NCI-H2081 (cell line): ENCODE data around the gene GRID2.

ENCODE experiments used
- DNase-seq, 2 experiments: peaks; one replicate each; lab custom pipeline; 2025; lab: John Stamatoyannopoulos, UW

Gene GRID2

GRCh38 chr4:92968556-92968955 lies 664.8 kb downstream of the GRID2 start:
- DNase-seq: no peak

GRCh38 chr4:92968996-92969395 lies 665.2 kb downstream of the GRID2 start:
- DNase-seq: no peak

GRCh38 chr4:92969650-92970379 lies 666.0 kb downstream of the GRID2 start:
- DNase-seq: no peak

GRCh38 chr4:92970996-92971395 lies 667.2 kb downstream of the GRID2 start:
- DNase-seq: no peak

GRCh38 chr4:92988301-92988700 lies 684.5 kb downstream of the GRID2 start:
- DNase-seq: no peak

- no peak for DNase-seq
Observed at GRCh38 chr4:92992758-92993157, 689.0 kb downstream of the GRID2 start.

GRCh38 chr4:92994727-92995126 lies 691.0 kb downstream of the GRID2 start:
- DNase-seq: no peak

- no peak for DNase-seq
Observed at GRCh38 chr4:92996533-92996932, 692.8 kb downstream of the GRID2 start.

GRCh38 chr4:93000910-93001309 lies 697.1 kb downstream of the GRID2 start:
- DNase-seq: no peak

GRCh38 chr4:93002240-93002639 lies 698.5 kb downstream of the GRID2 start:
- no peak for DNase-seq

- DNase-seq: no peak
Observed at GRCh38 chr4:93016350-93016749, 712.6 kb downstream of the GRID2 start.

- no peak for DNase-seq
Observed at GRCh38 chr4:93018243-93018642, 714.5 kb downstream of the GRID2 start.

- no peak for DNase-seq
Observed at GRCh38 chr4:93018806-93019205, 715.0 kb downstream of the GRID2 start.

- DNase-seq: no peak
Observed at GRCh38 chr4:93029769-93030168, 726.0 kb downstream of the GRID2 start.

GRCh38 chr4:93030670-93031069 lies 726.9 kb downstream of the GRID2 start:
- DNase-seq: no peak

GRCh38 chr4:93031431-93032098 lies 727.8 kb downstream of the GRID2 start:
- no peak for DNase-seq

GRCh38 chr4:93042746-93043145 lies 739.0 kb downstream of the GRID2 start:
- no peak for DNase-seq

- DNase-seq: no peak
Observed at GRCh38 chr4:93053140-93053539, 749.4 kb downstream of the GRID2 start.

GRCh38 chr4:93061826-93062225 lies 758.1 kb downstream of the GRID2 start:
- no peak for DNase-seq

GRCh38 chr4:93063325-93063724 lies 759.6 kb downstream of the GRID2 start:
- no peak for DNase-seq

- DNase-seq: no peak
Observed at GRCh38 chr4:93065790-93066189, 762.0 kb downstream of the GRID2 start.

GRCh38 chr4:93066749-93067148 lies 763.0 kb downstream of the GRID2 start:
- no peak for DNase-seq

- no peak for DNase-seq
Observed at GRCh38 chr4:93072292-93072691, 768.5 kb downstream of the GRID2 start.

- no peak for DNase-seq
Observed at GRCh38 chr4:93080316-93080715, 776.5 kb downstream of the GRID2 start.
